HEK293T (cell line): ENCODE results near the gene FGFRL1.

Source experiments
- CTCF ChIA-PET: fragments of 350-600 bp; formaldehyde crosslinking; extraction: SDS; loops from one replicate; lab custom pipeline; 2021; ENCODE audit warnings: antibody characterized with exemption, inconsistent platforms; lab: Yijun Ruan, JAX
- POLR2A ChIA-PET: fragments of 350-600 bp; formaldehyde crosslinking; extraction: SDS; loops from one replicate; lab custom pipeline; 2020; ENCODE audit warnings: antibody characterized with exemption, inconsistent platforms; lab: Yijun Ruan, JAX
- DNase-seq: peaks from one replicate; pipeline ENCODE4 v3.0.0; 2012; ENCODE audit warnings: mixed read lengths; ENCODE audit errors: extremely low spot score
- ARNT ChIP-seq: fragments of 450-650 bp; IDR thresholded peaks from 2 replicates; pipeline ENCODE4 v1.6.1; 2017; ENCODE audit warnings: mild to moderate bottlenecking
- BHLHE40 ChIP-seq: fragments of 450-650 bp; IDR thresholded peaks from 2 replicates; pipeline ENCODE4 v1.6.1; 2016; ENCODE audit warnings: mild to moderate bottlenecking, moderate library complexity, borderline replicate concordance
- CTBP1 ChIP-seq: fragments of 450-650 bp; IDR thresholded peaks from 2 replicates; pipeline ENCODE4 v1.6.1; 2016; ENCODE audit warnings: borderline replicate concordance
- ELF4 ChIP-seq: fragments of 450-650 bp; IDR thresholded peaks from 2 replicates; pipeline ENCODE4 v1.6.1; 2017; ENCODE audit warnings: antibody characterized with exemption
- FOXA1 ChIP-seq: fragments of 450-650 bp; IDR thresholded peaks from 2 replicates; pipeline ENCODE4 v1.6.1; 2016; ENCODE audit warnings: mild to moderate bottlenecking
- FOXK2 ChIP-seq: fragments of 450-650 bp; IDR thresholded peaks from 2 replicates; pipeline ENCODE4 v1.6.1; 2016; ENCODE audit warnings: mild to moderate bottlenecking
- FOXM1 ChIP-seq: fragments of 450-650 bp; IDR thresholded peaks from 2 replicates; pipeline ENCODE4 v1.6.1; 2017; ENCODE audit warnings: mild to moderate bottlenecking, borderline replicate concordance
- HDGF ChIP-seq: fragments of 450-650 bp; IDR thresholded peaks from 2 replicates; pipeline ENCODE4 v1.6.1; 2017; ENCODE audit warnings: antibody characterized with exemption, borderline replicate concordance
- L3MBTL2 ChIP-seq: fragments of 450-650 bp; conservative IDR thresholded peaks from 2 replicates; pipeline ENCODE4 v1.6.1; 2016; ENCODE audit warnings: mild to moderate bottlenecking
- LEF1 ChIP-seq: fragments of 450-650 bp; IDR thresholded peaks from 2 replicates; pipeline ENCODE4 v1.6.1; 2017; ENCODE audit warnings: mild to moderate bottlenecking, borderline replicate concordance
- NFRKB ChIP-seq: fragments of 450-650 bp; IDR thresholded peaks from 2 replicates; pipeline ENCODE4 v1.6.1; 2016; ENCODE audit warnings: mild to moderate bottlenecking, moderate library complexity
- SP1 ChIP-seq: fragments of 450-650 bp; IDR thresholded peaks from 2 replicates; pipeline ENCODE4 v1.6.1; 2017
- SUZ12 ChIP-seq: fragments of 450-650 bp; IDR thresholded peaks from 2 replicates; pipeline ENCODE4 v1.6.1; 2016; ENCODE audit warnings: mild to moderate bottlenecking
- TARDBP ChIP-seq: fragments of 450-650 bp; IDR thresholded peaks from 2 replicates; pipeline ENCODE4 v1.6.1; 2016
- ZNF384 ChIP-seq: fragments of 450-650 bp; IDR thresholded peaks from 2 replicates; pipeline ENCODE4 v1.6.1; 2016
- TF ChIP-seq, protein P1 (sequence below): fragments of 450-650 bp; IDR thresholded peaks from 2 replicates; pipeline ENCODE4 v1.6.1; 2016

FGFRL1 gene

DNA sequence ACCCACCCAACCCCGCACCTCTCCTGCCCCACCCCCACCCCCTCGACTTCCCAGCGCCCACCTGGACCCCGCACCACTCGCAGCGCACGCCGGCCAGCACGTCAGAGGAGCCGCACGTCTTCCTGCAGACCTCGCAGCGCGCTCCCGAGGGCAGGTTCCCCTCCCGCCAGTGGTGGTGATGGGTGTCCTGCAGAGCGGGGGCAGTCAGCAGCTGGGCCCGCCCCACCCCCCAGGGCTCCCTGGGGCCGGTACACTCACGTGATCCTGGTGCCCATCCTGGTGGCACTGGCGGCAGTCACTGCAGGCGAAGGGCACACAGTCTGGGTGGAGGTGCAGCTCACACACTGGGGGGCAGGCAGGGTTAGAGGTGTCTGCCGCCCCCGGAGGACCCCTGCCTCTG, 43.2 kb upstream of the FGFRL1 start:
- no peak for TF ChIP-seq TARDBP
- TF ChIP-seq ARNT, result no peak
- ChIA-PET POLR2A (interaction anchor here (0.7 kb wide), 1 partner anchor 47 kb away, joined by 3 read pairs; no protein-coding TSS in a partner anchor), CTCF (no interaction called here)
- DNase-seq, result no peak

DNA sequence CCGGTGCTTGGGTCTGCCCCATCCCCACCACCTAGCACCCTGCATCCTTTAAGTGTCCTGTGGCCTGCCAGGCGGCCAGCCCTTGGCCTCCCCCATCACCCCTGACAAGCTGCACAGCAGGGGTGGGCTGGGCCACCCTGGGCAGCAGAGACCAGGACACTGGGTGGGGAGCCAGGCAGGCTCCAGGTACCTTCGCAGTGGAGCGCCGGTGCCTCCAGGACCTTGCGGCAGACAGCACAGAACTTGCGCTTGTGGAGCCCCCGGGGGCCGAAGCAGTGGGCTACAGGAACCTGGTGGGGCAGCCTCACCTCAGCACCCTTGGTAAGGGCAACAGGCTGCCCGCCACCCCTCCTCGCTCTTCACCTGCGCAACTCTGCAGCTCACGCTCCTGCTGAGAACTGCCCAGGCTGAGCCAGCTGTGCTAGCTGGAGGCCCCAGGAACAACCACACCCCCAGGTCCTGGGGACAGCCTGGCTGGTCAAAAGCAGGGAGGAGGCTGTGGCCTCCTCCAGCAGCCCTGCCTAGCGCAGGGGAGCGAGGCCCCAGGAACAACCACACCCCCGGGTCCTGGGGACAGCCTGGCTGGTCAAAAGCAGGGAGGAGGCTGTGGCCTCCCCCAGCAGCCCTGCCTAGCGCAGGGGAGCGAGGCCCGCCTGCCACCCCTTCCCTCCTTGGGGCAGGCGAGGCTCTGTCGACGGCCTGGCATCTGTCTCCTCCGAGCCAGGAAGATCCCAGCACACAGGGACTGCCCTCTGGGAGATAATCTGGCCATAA, 42.6 kb upstream of the FGFRL1 start:
- ChIA-PET CTCF (no interaction called here), POLR2A (interaction anchor here (0.7 kb wide), 1 partner anchor 48 kb away, joined by 3 read pairs; no protein-coding TSS in a partner anchor)
- TF ChIP-seq L3MBTL2 (no peak), NFRKB (no peak), ARNT (no peak), SP1 (no peak), HDGF (no peak), ZNF384 (no peak), FOXA1 (no peak), FOXM1 (no peak), BHLHE40 (no peak), LEF1 (no peak), ELF4 (no peak), CTBP1 (no peak)
- TF ChIP-seq, protein P1, sequence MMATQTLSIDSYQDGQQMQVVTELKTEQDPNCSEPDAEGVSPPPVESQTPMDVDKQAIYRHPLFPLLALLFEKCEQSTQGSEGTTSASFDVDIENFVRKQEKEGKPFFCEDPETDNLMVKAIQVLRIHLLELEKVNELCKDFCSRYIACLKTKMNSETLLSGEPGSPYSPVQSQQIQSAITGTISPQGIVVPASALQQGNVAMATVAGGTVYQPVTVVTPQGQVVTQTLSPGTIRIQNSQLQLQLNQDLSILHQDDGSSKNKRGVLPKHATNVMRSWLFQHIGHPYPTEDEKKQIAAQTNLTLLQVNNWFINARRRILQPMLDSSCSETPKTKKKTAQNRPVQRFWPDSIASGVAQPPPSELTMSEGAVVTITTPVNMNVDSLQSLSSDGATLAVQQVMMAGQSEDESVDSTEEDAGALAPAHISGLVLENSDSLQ, result no peak
- DNase-seq, result no peak

DNA sequence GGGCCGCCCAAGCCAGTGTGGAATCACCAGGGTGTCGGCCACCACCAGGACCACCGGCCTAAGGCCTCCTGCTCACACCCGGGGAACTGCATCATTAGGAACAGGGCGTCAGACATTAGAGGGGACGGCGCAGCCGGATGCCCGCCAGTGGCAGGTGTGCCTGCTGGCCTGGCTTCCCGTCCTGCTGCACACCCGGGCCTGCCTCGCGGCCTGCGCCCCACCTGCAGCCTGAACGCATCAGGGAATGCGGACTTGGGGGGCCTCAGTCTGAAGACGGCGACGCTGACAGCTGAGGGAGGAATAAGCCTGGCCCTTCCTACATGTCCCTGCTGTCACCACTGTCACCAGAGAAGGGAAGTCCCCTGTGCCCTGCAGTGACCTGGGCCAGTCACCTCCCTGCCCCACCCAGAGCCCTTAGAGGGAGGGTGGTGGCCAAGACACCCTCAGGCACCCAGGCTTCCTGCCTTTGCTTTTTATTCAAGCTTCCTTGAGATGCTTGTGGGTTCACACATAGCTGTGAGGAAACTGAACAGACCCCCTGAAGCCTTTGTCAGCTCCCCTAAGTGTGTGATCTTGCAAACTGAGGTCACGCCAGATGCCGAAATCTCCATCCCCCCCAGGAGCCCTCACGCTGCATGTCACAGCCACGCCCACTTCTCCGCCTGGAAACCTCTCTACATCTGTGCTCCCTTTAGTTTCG, 41.2 kb upstream of the FGFRL1 start:
- TF ChIP-seq, protein P1, result no peak
- CTCF ChIA-PET, result no interaction called here
- POLR2A ChIA-PET, result interaction anchor here (0.6 kb wide), 1 partner anchor 38 kb away, joined by 3 read pairs; the partner anchor contains the start of genes GAK and TMEM175
- no peak for DNase-seq

DNA sequence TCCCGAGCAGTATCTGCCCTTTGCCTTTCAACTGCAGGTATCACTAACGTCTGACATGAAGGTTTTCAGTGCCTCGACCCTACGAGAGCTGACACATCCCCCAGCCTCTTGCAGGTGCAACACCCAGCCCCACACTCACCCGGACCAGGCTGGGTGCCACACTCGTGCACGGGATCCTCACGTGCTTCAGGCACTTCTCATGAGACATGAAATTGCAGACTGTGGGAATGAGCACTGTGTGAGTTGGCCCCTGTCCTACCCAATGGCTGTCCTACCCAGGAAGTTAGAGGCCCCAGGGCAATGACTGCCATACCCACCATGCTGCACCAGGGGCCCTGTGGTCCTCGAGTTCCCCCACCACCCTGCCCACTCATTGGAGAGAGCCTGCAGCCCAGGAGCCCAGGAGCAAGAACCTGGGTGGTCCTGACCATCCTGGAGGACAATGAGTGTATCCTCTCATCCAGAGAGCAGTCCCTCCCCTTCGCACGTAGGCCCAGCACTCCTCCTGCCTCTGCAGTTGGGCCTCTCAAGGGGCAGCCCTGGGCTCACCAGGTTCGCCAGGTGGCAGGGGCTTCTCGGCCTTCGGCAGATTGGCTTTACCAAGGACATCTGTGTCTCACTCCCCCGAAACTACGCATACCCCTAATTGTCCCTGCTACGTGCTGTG, 40.4 kb upstream of the FGFRL1 start:
- DNase-seq, result no peak
- ChIA-PET POLR2A (interaction anchor here (0.6 kb wide), 1 partner anchor 39 kb away, joined by 3 read pairs; the partner anchor contains the start of genes GAK and TMEM175), CTCF (interaction anchor here (0.6 kb wide), 1 partner anchor 130 kb away, joined by 3 read pairs; no protein-coding TSS in a partner anchor)
- no peak for TF ChIP-seq ARNT
- no peak for TF ChIP-seq FOXM1
- TF ChIP-seq ZNF384, result no peak
- TF ChIP-seq HDGF, result no peak

DNA sequence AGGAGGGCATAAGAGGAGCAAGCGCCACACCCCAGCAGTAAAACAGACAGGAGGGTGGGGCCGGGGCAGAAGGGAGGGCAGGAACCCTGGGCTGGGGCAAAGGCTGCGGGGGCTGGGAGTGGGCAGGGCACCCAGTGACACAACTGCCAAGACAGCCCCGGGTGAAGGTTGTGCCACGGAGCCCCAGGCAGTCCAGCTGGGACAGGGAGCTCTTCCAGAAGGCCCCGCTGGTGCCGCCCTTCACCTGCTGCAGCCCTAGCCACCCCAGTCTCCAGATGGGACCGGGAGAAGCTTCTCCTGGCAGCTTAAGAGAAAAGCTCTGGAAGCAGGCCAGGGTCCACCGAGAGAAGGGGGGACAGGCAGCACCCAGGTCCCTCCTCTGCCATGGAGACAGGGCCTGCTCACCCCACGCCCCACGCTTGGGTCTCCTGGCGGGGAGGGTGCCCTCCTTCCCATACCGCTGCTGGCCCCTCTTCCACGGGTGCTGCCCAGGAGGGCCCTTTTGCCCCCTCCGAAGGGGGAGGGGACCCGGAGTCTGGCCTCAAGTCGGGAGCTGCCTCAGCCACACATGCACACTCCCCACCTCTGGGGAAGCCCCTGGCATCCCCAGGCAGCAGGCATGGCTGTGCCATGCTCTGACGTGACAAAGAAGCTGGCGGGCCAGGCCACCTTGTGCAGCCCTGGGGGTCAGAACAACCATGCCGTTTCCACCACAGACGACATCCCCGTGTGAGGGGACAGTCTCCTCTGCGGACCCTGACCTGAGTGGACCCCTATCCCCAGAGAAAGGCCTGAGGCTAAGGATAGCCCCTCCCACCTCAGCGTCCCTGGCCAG, 39.5 kb upstream of the FGFRL1 start:
- TF ChIP-seq, protein P1, result no peak
- TF ChIP-seq BHLHE40 (no peak), FOXA1 (no peak), ELF4 (no peak)
- POLR2A ChIA-PET, result interaction anchor here (2.7 kb wide), 1 partner anchor 40 kb away, joined by 7 read pairs; the partner anchor contains the start of genes GAK and TMEM175
- CTCF ChIA-PET, result interaction anchor here (0.6 kb wide), 1 partner anchor 131 kb away, joined by 3 read pairs; no protein-coding TSS in a partner anchor
- no peak for DNase-seq

DNA sequence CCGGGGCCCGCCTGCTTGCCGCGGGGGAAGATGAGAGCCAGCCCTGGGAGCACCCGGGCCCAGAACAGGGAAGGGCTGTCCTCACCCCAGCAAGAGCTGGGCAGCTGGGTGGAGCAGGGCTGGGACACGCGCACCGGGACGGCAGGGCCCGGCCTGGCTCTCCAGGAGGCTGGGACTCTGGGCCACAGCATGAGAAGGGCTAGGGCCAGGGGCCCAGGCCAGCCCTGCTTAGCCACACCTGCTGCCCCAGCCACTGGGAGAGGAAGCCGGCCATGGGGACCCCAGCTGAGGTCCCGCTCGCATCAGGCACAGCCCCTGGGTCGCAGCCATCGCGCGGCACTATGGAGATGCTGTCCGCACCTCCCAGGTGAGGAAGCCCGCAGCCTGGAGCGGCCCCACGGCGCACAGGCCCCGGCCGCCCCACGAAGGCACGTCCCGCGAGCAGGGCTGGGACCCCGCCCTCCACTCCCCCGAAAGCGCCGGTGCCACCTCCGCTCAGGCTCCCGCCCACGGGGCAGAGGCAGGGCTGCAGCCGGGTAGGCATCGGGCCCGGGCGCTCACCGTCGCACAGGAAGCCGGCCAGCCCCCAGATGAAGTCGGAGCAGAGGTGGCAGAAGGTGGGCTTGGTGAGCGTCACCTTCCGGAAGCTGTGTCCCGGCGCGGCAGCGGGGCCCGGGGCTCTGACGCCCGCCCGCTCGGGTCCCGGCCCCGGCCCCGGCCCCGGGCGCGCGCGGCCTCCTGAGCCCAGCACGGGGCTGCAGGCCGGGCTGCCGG, 38.6 kb upstream of the FGFRL1 start:
- ChIA-PET POLR2A (interaction anchor here (2.7 kb wide), 1 partner anchor 41 kb away, joined by 7 read pairs; the partner anchor contains the start of genes GAK and TMEM175), CTCF (no interaction called here)
- TF ChIP-seq LEF1 (no peak), HDGF (no peak), TARDBP (no peak), ELF4 (no peak), L3MBTL2 (no peak), FOXK2 (no peak), FOXM1 (no peak), ZNF384 (no peak), ARNT (no peak), FOXA1 (no peak), BHLHE40 (no peak), CTBP1 (no peak), SUZ12 (no peak)
- TF ChIP-seq, protein P1, result no peak
- peak; percentile 53 for DNase-seq
